WTC11 (cell line): Measurements from ENCODE around the gene RFC3. TPM values are rescaled to one million over a fixed set of nuclear protein-coding genes. Genes with fewer than 3 reads are reported as not detected.
"Not testable (repeated sequence)": the region's sequence is repeated elsewhere in the genome, so short reads cannot be mapped to it uniquely, and the experiment has no call there.

Experiments
- ATAC-seq: fragments of 200-7000 bp; cut with Tn5 transposase; 2 replicates; pipeline ENCODE4 v1.10.0; 2021; ENCODE audit warnings: mild to moderate bottlenecking, moderate library complexity
- CTCF ChIA-PET: fragments of 300-600 bp; sonication (Branson Sonifier 250); formaldehyde crosslinking; loops from one replicate; lab custom pipeline; 2021; ENCODE audit warnings: antibody characterized with exemption; lab: Charles Lee
- POLR2A ChIA-PET: fragments of 350-600 bp; sonication (Branson Sonifier 250); formaldehyde crosslinking; loops from one replicate; lab custom pipeline; 2021; ENCODE audit warnings: antibody characterized with exemption; lab: Charles Lee
- DNase-seq: peaks from one replicate; pipeline ENCODE4 v3.0.0; 2021; ENCODE audit warnings: low spot score
- H3K27ac Mint-ChIP-seq: 2 replicates; pipeline ENCODE4 v1.8.0; 2021; ENCODE audit warnings: mixed read lengths
- H3K27me3 Mint-ChIP-seq: 2 replicates; pipeline ENCODE4 v1.8.0; 2021; ENCODE audit warnings: low read depth, mild to moderate bottlenecking, moderate library complexity, mixed read lengths
- H3K36me3 Mint-ChIP-seq: 2 replicates; pipeline ENCODE4 v1.8.0; 2021; ENCODE audit warnings: mixed read lengths
- H3K4me1 Mint-ChIP-seq: 2 replicates; pipeline ENCODE4 v1.8.0; 2022; ENCODE audit warnings: mixed read lengths
- H3K4me3 Mint-ChIP-seq: 2 replicates; pipeline ENCODE4 v1.8.0; 2021; ENCODE audit warnings: mild to moderate bottlenecking, moderate library complexity, mixed read lengths
- H3K9me3 Mint-ChIP-seq: 2 replicates; pipeline ENCODE4 v1.8.0; 2021; ENCODE audit warnings: mixed read lengths
- ATF2 ChIP-seq: sonication (generic); formaldehyde crosslinking; IDR thresholded peaks from 2 replicates; pipeline ENCODE4 v1.8.1; 2022; ENCODE audit warnings: low read depth, missing genetic modification reagents, borderline replicate concordance
- CBFB ChIP-seq: sonication (generic); formaldehyde crosslinking; IDR thresholded peaks from 2 replicates; pipeline ENCODE4 v1.8.1; 2022; ENCODE audit warnings: mild to moderate bottlenecking, low read depth, missing genetic modification reagents
- E2F1 ChIP-seq: sonication (generic); formaldehyde crosslinking; IDR thresholded peaks from 2 replicates; pipeline ENCODE4 v1.8.0; 2022; ENCODE audit warnings: mild to moderate bottlenecking, missing genetic modification reagents
- E2F4 ChIP-seq: sonication (generic); formaldehyde crosslinking; IDR thresholded peaks from 2 replicates; pipeline ENCODE4 v1.8.1; 2022; ENCODE audit warnings: low read depth, mild to moderate bottlenecking, moderate library complexity, missing genetic modification reagents, borderline replicate concordance
- GABPB1 ChIP-seq: sonication (generic); formaldehyde crosslinking; IDR thresholded peaks from 2 replicates; pipeline ENCODE4 v1.8.1; 2023; ENCODE audit warnings: mild to moderate bottlenecking, missing genetic modification reagents
- GTF2I ChIP-seq: fragments of 250-450 bp; sonication (Bioruptor Pico); conservative IDR thresholded peaks from 2 replicates; pipeline ENCODE4 v1.4.0; 2021; ENCODE audit warnings: mild to moderate bottlenecking
- NR2C2 ChIP-seq: sonication (generic); formaldehyde crosslinking; IDR thresholded peaks from 2 replicates; pipeline ENCODE4 v1.8.0; 2022; ENCODE audit warnings: mild to moderate bottlenecking, missing genetic modification reagents
- PRRX2 ChIP-seq: fragments of 250-450 bp; sonication (Bioruptor Pico); IDR thresholded peaks from 2 replicates; pipeline ENCODE4 v1.8.0; 2021; ENCODE audit warnings: mild to moderate bottlenecking
- SOX15 ChIP-seq: fragments of 250-450 bp; sonication (Bioruptor Pico); IDR thresholded peaks from 2 replicates; pipeline ENCODE4 v1.9.0; 2021; ENCODE audit warnings: mild to moderate bottlenecking
- TEAD4 ChIP-seq: sonication (generic); formaldehyde crosslinking; IDR thresholded peaks from 2 replicates; pipeline ENCODE4 v1.8.0; 2022; ENCODE audit warnings: mild to moderate bottlenecking, missing genetic modification reagents
- ZNF219 ChIP-seq: sonication (generic); formaldehyde crosslinking; IDR thresholded peaks from 2 replicates; pipeline ENCODE4 v1.8.0; 2023; ENCODE audit warnings: missing genetic modification reagents, mild to moderate bottlenecking, borderline replicate concordance
- ZNF532 ChIP-seq: fragments of 250-450 bp; sonication (Bioruptor Pico); IDR thresholded peaks from 2 replicates; pipeline ENCODE4 v1.9.0; 2021; ENCODE audit warnings: mild to moderate bottlenecking, borderline replicate concordance
- ZNF671 ChIP-seq: fragments of 250-450 bp; sonication (Bioruptor Pico); IDR thresholded peaks from 2 replicates; pipeline ENCODE4 v1.8.0; 2021; ENCODE audit warnings: mild to moderate bottlenecking
- ZSCAN18 ChIP-seq: fragments of 250-450 bp; sonication (Bioruptor Pico); IDR thresholded peaks from 2 replicates; pipeline ENCODE4 v2.1.2; 2022; ENCODE audit warnings: mild to moderate bottlenecking, moderate library complexity
- total RNA-seq: library from RNA; stranded (reverse); gene quantifications from 3 replicates; pipeline ENCODE4 v1.2.3, GENCODE V29; 2021

Gene RFC3
- total RNA-seq, 1 experiment from 2014 or later, result 37.0 TPM

- H3K4me3 Mint-ChIP-seq, CTCF ChIA-PET, H3K36me3 Mint-ChIP-seq, H3K9me3 Mint-ChIP-seq, DNase-seq, H3K27me3 Mint-ChIP-seq, POLR2A ChIA-PET, H3K4me1 Mint-ChIP-seq, H3K27ac Mint-ChIP-seq, ATAC-seq: not testable (repeated sequence)
Measured at GRCh38 chr13:33812829-33813228, 5.1 kb upstream of the RFC3 start.

GRCh38 chr13:33815011-33815550 lies 2.9 kb upstream of the RFC3 start:
- no peak overlapping the region for H3K27ac Mint-ChIP-seq
- TF ChIP-seq SOX15 (CRISPR knock-in tag) (no peak), ZNF219 (no peak), ZSCAN18 (no peak), GABPB1 (CRISPR knock-in tag) (no peak), GTF2I (CRISPR knock-in tag) (no peak), E2F4 (CRISPR knock-in tag) (no peak)
- DNase-seq (no peak), ATAC-seq (no peak)
- H3K27me3 Mint-ChIP-seq, result no peaks in the 10 kb centered on the region
- H3K36me3 Mint-ChIP-seq, result no peaks in the 10 kb centered on the region
- H3K9me3 Mint-ChIP-seq, result no peaks in the 10 kb centered on the region
- ChIA-PET CTCF (no interaction called here), POLR2A (no interaction called here)
- H3K4me1 Mint-ChIP-seq, result peaks cover 11% of the 10 kb centered on the region
- no peak overlapping the region for H3K4me3 Mint-ChIP-seq

DNA sequence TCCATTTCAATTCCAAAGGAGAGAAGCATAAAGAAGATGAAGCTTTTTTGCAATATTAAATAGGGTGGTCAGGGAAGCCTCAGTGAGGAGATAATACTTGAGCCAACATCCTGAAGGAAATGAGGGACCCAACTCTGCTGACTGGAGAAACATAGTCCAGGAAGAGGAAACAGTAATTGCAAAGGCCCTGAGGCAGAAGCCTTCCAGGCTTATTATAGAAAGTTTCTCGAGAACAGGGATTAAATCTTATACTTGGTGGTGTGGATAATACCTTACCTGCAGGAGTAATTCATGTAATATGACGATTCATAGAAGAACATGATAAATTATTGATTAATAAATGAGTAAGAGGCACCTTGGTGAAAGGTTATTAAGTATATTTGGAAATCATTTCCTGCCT lies 1.0 kb upstream of the RFC3 start:
- H3K27ac Mint-ChIP-seq, result no peak overlapping the region
- DNase-seq, result no peak
- H3K4me3 Mint-ChIP-seq, result peak overlapping the region; percentile 18; the same call in 1 of the 2 replicates
- H3K9me3 Mint-ChIP-seq, result no peaks in the 10 kb centered on the region
- POLR2A ChIA-PET, result no interaction called here
- H3K36me3 Mint-ChIP-seq, result peaks cover 15% of the 10 kb centered on the region
- ATAC-seq, result no peak
- no peaks in the 10 kb centered on the region for H3K27me3 Mint-ChIP-seq
- CTCF ChIA-PET, result no interaction called here
- TF ChIP-seq ZNF532 (CRISPR knock-in tag) (no peak), SOX15 (CRISPR knock-in tag) (no peak), ZNF671 (CRISPR knock-in tag) (no peak), NR2C2 (no peak)
- TF ChIP-seq, all 79 proteins: peak for 0
- H3K4me1 Mint-ChIP-seq, result peaks cover 11% of the 10 kb centered on the region

DNA sequence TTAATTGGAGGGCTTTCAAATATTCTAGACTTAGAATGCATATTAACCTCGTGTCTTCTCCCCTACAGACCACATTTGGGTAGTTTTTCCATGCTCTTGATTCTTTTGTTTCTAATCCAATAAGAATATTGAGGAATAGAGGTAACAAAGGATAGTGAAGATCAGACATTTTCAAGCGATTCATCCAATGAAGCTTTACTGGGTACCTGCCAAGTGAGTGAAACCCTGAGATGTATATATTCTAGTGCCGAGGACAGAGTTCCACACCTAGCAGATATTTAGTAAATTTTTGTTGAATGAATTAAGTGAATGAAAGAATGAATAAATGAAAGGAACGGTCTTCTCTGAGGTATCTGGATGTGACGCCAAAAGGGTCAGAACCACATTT lies 442 bp upstream of the RFC3 start:
- Mint-ChIP-seq H3K4me3 (peak overlapping the region; percentile 94), H3K27ac (peak overlapping the region; percentile 87), H3K4me1 (peaks cover 11% of the 10 kb centered on the region), H3K9me3 (no peaks in the 10 kb centered on the region), H3K36me3 (peaks cover 20% of the 10 kb centered on the region), H3K27me3 (no peaks in the 10 kb centered on the region)
- ChIA-PET POLR2A (no interaction called here), CTCF (interaction anchor here (1.0 to 1.6 kb wide), 2 partner anchors 17 to 55 kb away, joined by 4 read pairs; no protein-coding TSS in a partner anchor)
- DNase-seq, result no peak
- ATAC-seq, result no peak
- no peak for TF ChIP-seq CBFB (CRISPR knock-in tag)
- no peak for TF ChIP-seq E2F1 (CRISPR knock-in tag)
- no peak for TF ChIP-seq PRRX2
- TF ChIP-seq ATF2 (CRISPR knock-in tag), result no peak
- TF ChIP-seq TEAD4 (CRISPR knock-in tag), result no peak
